Astrocyte (in vitro differentiated cells and primary cell): ENCODE data around the gene ZNF749. TPM values are rescaled to one million over a fixed set of nuclear protein-coding genes. Genes with fewer than 3 reads are reported as not detected.

ENCODE experiments used
- DNase-seq: peaks from one replicate; pipeline ENCODE4 v3.0.0-alpha.2; 2010; ENCODE audit warnings: low read depth
- FAIRE-seq: peaks from 2 replicates; lab custom pipeline; 2011; peaks lifted over from hg19 to GRCh38; lab: Jason Lieb, UNC
- H2AFZ ChIP-seq: 2 replicates; pipeline ENCODE4 v1.6.0; 2012; ENCODE audit warnings: low read depth, low read length, inconsistent platforms
- H3K27ac ChIP-seq: 2 replicates; pipeline ENCODE4 v1.5.1; 2011; ENCODE audit warnings: low read depth, low read length, inconsistent platforms
- H3K27me3 ChIP-seq: 2 replicates; pipeline ENCODE4 v1.6.0; 2011; ENCODE audit warnings: low read length, inconsistent platforms; ENCODE audit not compliant: insufficient read depth
- H3K36me3 ChIP-seq: 2 replicates; pipeline ENCODE4 v1.5.1; 2011; ENCODE audit warnings: low read length, inconsistent platforms; ENCODE audit not compliant: insufficient read depth
- H3K4me1 ChIP-seq: 2 replicates; pipeline ENCODE4 v1.5.1; 2011; ENCODE audit warnings: low read length, inconsistent platforms; ENCODE audit not compliant: insufficient read depth
- H3K4me2 ChIP-seq: 2 replicates; pipeline ENCODE4 v1.6.0; 2012; ENCODE audit warnings: low read length, inconsistent platforms
- H3K4me3 ChIP-seq: 2 replicates; pipeline ENCODE4 v1.5.1; 2011; ENCODE audit warnings: low read depth, mild to moderate bottlenecking, low read length, inconsistent platforms; ENCODE audit not compliant: insufficient read depth
- H3K79me2 ChIP-seq: 2 replicates; pipeline ENCODE4 v1.6.0; 2012; ENCODE audit warnings: mild to moderate bottlenecking, low read length, inconsistent platforms; ENCODE audit not compliant: insufficient read depth
- H3K9ac ChIP-seq: 2 replicates; pipeline ENCODE4 v1.6.0; 2012; ENCODE audit warnings: mild to moderate bottlenecking, low read length, inconsistent platforms
- H3K9me3 ChIP-seq: 2 replicates; pipeline ENCODE4 v1.5.1; 2012; ENCODE audit warnings: low read depth, mild to moderate bottlenecking, low read length, inconsistent platforms; ENCODE audit not compliant: insufficient read depth
- H4K20me1 ChIP-seq: 2 replicates; pipeline ENCODE4 v1.6.0; 2012; ENCODE audit warnings: low read length, inconsistent platforms; ENCODE audit not compliant: insufficient read depth
- H3K27ac Mint-ChIP-seq: one replicate; pipeline ENCODE4 v1.8.0; 2021; ENCODE audit warnings: mild to moderate bottlenecking, mixed read lengths; ENCODE audit not compliant: unreplicated experiment
- H3K27me3 Mint-ChIP-seq: one replicate; pipeline ENCODE4 v1.8.0; 2021; ENCODE audit warnings: low read depth, mixed read lengths; ENCODE audit not compliant: unreplicated experiment
- H3K36me3 Mint-ChIP-seq: one replicate; pipeline ENCODE4 v1.8.0; 2021; ENCODE audit warnings: low read depth, mixed read lengths; ENCODE audit not compliant: unreplicated experiment
- H3K4me1 Mint-ChIP-seq: one replicate; pipeline ENCODE4 v1.8.0; 2021; ENCODE audit warnings: low read depth, mixed read lengths; ENCODE audit not compliant: unreplicated experiment
- H3K4me3 Mint-ChIP-seq: one replicate; pipeline ENCODE4 v1.8.0; 2021; ENCODE audit warnings: mild to moderate bottlenecking, moderate library complexity, mixed read lengths; ENCODE audit not compliant: unreplicated experiment
- H3K9me3 Mint-ChIP-seq: one replicate; pipeline ENCODE4 v1.8.0; 2021; ENCODE audit warnings: mild to moderate bottlenecking, mixed read lengths; ENCODE audit not compliant: unreplicated experiment
- EZH2 ChIP-seq: IDR thresholded peaks from 2 replicates; pipeline ENCODE4 v1.6.1; 2012; ENCODE audit warnings: mild to moderate bottlenecking, low read length, inconsistent platforms; ENCODE audit not compliant: insufficient read depth
- total RNA-seq: library from RNA; stranded (reverse); gene quantifications from 2 replicates; pipeline ENCODE4 v1.2.1, GENCODE V29; 2021
- TF ChIP-seq, protein P1 (sequence below): IDR thresholded peaks from 2 replicates; pipeline ENCODE4 v1.5.1; 2011; ENCODE audit warnings: low read depth, mild to moderate bottlenecking, inconsistent platforms, low read length, moderate library complexity; ENCODE audit not compliant: insufficient read depth

ZNF749 gene
- total RNA-seq, 1 donor from 2014 or later: 16.2 TPM

DNA sequence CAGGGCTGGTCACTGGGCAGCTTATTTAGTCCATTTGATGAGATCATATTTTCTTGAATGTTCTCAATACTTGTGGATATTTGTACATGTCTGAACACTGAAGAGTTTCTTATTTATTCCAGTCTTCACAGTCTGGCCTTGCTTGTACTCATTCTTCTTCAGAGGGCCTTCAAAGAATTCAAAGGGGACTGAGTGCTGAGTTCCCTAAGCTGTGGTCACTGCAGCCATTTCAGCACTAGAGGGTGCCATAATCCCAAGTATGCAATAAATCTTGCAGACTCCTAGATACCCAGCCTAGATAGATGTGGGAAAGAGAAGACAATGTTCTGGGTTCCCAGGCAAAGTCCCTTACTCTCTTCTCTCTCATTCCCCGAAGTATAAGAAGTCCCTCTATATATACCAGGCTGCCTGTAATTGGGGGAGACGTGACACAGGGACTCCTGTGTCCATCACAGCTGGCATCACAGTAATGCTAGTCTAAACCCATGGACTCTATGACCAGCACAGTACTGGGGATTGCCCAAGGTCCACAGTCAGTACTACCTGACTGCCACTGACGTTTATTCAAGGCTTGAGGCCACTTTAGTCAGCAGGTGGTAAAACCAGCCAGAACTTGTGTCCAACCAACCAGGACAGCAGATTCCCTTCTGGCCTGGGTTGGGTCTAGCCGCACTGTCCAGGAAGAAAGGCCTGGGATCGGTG lies 30.7 kb downstream of the ZNF749 start:
- H3K4me1 Mint-ChIP-seq: no peaks in the 10 kb centered on the region
- FAIRE-seq: no peak
- Histone ChIP-seq H3K27me3 (no peaks in the 10 kb centered on the region), H2AFZ (no peak overlapping the region), H4K20me1 (no peaks in the 10 kb centered on the region), H3K9ac (no peak overlapping the region), H3K4me1 (no peaks in the 10 kb centered on the region), H3K36me3 (no peaks in the 10 kb centered on the region), H3K27ac (no peak overlapping the region), H3K79me2 (no peaks in the 10 kb centered on the region), H3K4me2 (no peak overlapping the region), H3K4me3 (no peak overlapping the region), H3K9me3 (peaks cover 20% of the 10 kb centered on the region)
- no peak overlapping the region for H3K4me3 Mint-ChIP-seq
- DNase-seq: no peak
- H3K36me3 Mint-ChIP-seq: peaks cover 33% of the 10 kb centered on the region
- no peaks in the 10 kb centered on the region for H3K27me3 Mint-ChIP-seq
- H3K27ac Mint-ChIP-seq: no peak overlapping the region
- TF ChIP-seq, protein P1, sequence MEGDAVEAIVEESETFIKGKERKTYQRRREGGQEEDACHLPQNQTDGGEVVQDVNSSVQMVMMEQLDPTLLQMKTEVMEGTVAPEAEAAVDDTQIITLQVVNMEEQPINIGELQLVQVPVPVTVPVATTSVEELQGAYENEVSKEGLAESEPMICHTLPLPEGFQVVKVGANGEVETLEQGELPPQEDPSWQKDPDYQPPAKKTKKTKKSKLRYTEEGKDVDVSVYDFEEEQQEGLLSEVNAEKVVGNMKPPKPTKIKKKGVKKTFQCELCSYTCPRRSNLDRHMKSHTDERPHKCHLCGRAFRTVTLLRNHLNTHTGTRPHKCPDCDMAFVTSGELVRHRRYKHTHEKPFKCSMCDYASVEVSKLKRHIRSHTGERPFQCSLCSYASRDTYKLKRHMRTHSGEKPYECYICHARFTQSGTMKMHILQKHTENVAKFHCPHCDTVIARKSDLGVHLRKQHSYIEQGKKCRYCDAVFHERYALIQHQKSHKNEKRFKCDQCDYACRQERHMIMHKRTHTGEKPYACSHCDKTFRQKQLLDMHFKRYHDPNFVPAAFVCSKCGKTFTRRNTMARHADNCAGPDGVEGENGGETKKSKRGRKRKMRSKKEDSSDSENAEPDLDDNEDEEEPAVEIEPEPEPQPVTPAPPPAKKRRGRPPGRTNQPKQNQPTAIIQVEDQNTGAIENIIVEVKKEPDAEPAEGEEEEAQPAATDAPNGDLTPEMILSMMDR: no peak
- no peak for TF ChIP-seq EZH2
- H3K9me3 Mint-ChIP-seq: peaks cover 30% of the 10 kb centered on the region

DNA sequence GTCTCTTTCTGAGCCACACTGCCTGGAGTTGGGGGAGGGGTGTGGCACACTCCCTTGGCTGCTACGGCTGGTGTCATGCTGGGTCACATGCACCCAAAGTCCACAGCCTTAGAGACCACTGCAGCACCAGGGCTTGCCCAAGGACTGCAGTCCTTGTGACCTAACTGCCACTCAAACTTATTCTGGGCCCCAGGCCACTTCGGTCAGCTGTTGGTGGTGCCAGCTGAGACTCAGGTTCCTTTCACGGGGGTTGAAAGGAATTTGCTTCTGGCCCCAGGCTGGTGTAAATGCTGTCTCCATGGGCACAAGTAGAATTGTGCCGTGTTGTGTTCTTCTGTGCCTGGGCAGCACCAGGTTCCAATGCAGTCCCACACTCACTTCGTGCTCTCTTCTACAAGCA lies 31.4 kb downstream of the ZNF749 start:
- FAIRE-seq: no peak
- TF ChIP-seq EZH2: no peak
- TF ChIP-seq, protein P1: no peak
- Mint-ChIP-seq H3K36me3 (peaks cover 39% of the 10 kb centered on the region), H3K4me3 (no peak overlapping the region), H3K9me3 (peaks cover 37% of the 10 kb centered on the region), H3K27me3 (no peaks in the 10 kb centered on the region), H3K27ac (no peak overlapping the region), H3K4me1 (no peaks in the 10 kb centered on the region)
- Histone ChIP-seq H4K20me1 (no peaks in the 10 kb centered on the region), H3K9me3 (peaks cover 22% of the 10 kb centered on the region), H3K4me2 (no peak overlapping the region), H3K4me3 (no peak overlapping the region), H3K4me1 (no peaks in the 10 kb centered on the region), H3K36me3 (no peaks in the 10 kb centered on the region), H3K9ac (no peak overlapping the region), H3K79me2 (no peaks in the 10 kb centered on the region), H3K27me3 (no peaks in the 10 kb centered on the region), H3K27ac (no peak overlapping the region), H2AFZ (no peak overlapping the region)
- no peak for DNase-seq

DNA sequence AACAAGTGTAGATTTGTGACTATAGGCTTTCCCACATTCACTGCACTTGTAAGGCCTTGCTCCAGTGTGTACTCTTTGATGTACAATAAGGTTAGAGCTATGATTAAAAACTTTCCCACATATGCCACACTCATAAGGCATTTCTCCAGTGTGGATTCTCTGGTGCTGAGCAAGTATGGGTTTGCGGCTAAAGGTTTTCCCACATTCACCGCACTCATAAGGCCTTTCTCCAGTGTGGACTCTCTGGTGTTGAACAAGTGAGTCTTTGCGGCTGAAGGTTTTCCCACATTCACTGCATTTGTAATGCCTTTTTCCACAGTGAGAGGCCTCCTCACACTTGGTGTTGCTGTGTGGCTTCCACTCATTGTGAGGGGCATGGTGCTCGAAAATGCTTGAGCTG lies 38.5 kb downstream of the ZNF749 start:
- peaks cover 25% of the 10 kb centered on the region for H3K79me2 ChIP-seq
- no peak overlapping the region for H2AFZ ChIP-seq
- TF ChIP-seq, protein P1: no peak
- no peak for TF ChIP-seq EZH2
- no peak overlapping the region for H3K27ac ChIP-seq
- H3K4me1 ChIP-seq: peaks cover 4% of the 10 kb centered on the region
- H3K4me3 ChIP-seq: no peak overlapping the region
- peaks cover 21% of the 10 kb centered on the region for H3K36me3 ChIP-seq
- H3K4me1 Mint-ChIP-seq: peaks cover 9% of the 10 kb centered on the region
- no peak overlapping the region for H3K4me3 Mint-ChIP-seq
- DNase-seq (peak; percentile 15), FAIRE-seq (no peak)
- no peak overlapping the region for H3K27ac Mint-ChIP-seq
- H3K36me3 Mint-ChIP-seq: peaks cover 72% of the 10 kb centered on the region
- H4K20me1 ChIP-seq: no peaks in the 10 kb centered on the region
- H3K27me3 Mint-ChIP-seq: no peaks in the 10 kb centered on the region
- H3K9ac ChIP-seq: no peak overlapping the region
- peaks cover 80% of the 10 kb centered on the region for H3K9me3 Mint-ChIP-seq
- H3K27me3 ChIP-seq: no peaks in the 10 kb centered on the region
- H3K9me3 ChIP-seq: peaks cover 59% of the 10 kb centered on the region
- H3K4me2 ChIP-seq: no peak overlapping the region
